Measurements from ENCODE around the gene RPL27A.

The RPL27A gene

DNA sequence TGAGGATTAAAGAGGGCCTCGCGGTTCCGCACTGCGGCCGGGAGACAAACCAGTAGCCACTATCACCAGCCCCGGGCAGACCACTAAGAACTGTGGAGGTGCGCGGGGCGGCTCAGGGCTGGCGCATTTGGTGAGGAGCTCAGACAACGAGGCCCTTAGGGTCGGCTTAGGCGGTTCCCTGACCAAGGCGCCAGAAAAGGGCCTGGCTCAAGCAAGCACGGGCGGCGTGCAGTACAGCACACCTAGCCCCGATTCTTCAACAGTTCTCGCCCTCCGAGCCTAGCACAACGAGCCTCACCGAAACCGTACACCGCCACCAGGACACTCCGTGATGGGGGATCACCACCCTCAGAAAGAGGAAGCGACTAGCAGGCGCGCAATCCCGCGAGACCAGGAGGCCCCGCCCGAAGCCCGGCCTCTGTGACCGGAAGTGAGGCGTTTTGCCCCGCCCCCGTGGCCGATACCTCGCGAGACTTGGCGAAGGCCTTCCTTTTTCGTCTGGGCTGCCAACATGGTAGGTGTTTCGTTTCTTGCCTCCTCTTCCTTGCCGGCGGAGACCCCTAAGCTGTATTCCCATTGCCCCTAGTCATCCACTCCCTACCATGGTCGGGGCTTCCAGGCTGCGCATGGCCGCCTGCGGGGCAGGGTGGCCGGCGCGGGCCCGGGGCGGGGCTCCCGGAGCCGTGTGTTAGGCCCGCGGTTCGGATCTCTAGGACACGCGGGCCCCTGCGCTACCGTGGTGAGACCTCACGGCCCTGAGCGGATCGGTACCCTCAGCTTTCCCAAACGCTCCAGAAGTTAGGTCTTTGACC, at the start of gene RPL27A, which contains the start of gene TRIM66:
RPL27A (plus strand) TSS at position 490 of the 812 bp plus-strand sequence; CDS start at position 512, 22 bp downstream.
TRIM66 (minus strand) TSS at position 363 of the 812 bp plus-strand sequence. CDS start 10,391 bp downstream, outside the sequence.
- no peak for TF ChIP-seq EZH2phosphoT487 (IDR thresholded peaks at IDR 0.05; ENCODE audit: low read depth)
- TF ChIP-seq, protein P1, sequence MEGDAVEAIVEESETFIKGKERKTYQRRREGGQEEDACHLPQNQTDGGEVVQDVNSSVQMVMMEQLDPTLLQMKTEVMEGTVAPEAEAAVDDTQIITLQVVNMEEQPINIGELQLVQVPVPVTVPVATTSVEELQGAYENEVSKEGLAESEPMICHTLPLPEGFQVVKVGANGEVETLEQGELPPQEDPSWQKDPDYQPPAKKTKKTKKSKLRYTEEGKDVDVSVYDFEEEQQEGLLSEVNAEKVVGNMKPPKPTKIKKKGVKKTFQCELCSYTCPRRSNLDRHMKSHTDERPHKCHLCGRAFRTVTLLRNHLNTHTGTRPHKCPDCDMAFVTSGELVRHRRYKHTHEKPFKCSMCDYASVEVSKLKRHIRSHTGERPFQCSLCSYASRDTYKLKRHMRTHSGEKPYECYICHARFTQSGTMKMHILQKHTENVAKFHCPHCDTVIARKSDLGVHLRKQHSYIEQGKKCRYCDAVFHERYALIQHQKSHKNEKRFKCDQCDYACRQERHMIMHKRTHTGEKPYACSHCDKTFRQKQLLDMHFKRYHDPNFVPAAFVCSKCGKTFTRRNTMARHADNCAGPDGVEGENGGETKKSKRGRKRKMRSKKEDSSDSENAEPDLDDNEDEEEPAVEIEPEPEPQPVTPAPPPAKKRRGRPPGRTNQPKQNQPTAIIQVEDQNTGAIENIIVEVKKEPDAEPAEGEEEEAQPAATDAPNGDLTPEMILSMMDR (IDR thresholded peaks at IDR 0.05; ENCODE audit: low read depth, low read length) = no peak
- peaks cover 15% of the 10 kb centered on the region for H4K20me1 ChIP-seq (ENCODE audit: insufficient read depth, low read length)
- H3K4me1 ChIP-seq (ENCODE audit: low read length) = peaks cover 41% of the 10 kb centered on the region
- peak within 1 kb of the TSS; percentile 100 for H3K9ac ChIP-seq (ENCODE audit: low read length)
- peak within 1 kb of the TSS; percentile 99 for H3K4me2 ChIP-seq (ENCODE audit: low read length)
- H3K9me3 ChIP-seq (ENCODE audit: insufficient read depth, low read length) = no peaks in the 10 kb centered on the region
- peak within 1 kb of the TSS; percentile 98 for H3K4me3 ChIP-seq (ENCODE audit: low read length)
- peak within 1 kb of the TSS; percentile 90 for H3K27ac ChIP-seq (ENCODE audit: low read length)
- H3K27me3 ChIP-seq (ENCODE audit: low read depth, low read length) = no peaks in the 10 kb centered on the region
- H3K36me3 ChIP-seq (replicated peaks; ENCODE audit: low read depth, low read length) = peaks cover 43% of the 10 kb centered on the region
- no peak within 1 kb of the TSS for H2AFZ ChIP-seq (ENCODE audit: low read depth, low read length)
- H3K79me2 ChIP-seq (ENCODE audit: low read length) = peaks cover 54% of the 10 kb centered on the region

DNA sequence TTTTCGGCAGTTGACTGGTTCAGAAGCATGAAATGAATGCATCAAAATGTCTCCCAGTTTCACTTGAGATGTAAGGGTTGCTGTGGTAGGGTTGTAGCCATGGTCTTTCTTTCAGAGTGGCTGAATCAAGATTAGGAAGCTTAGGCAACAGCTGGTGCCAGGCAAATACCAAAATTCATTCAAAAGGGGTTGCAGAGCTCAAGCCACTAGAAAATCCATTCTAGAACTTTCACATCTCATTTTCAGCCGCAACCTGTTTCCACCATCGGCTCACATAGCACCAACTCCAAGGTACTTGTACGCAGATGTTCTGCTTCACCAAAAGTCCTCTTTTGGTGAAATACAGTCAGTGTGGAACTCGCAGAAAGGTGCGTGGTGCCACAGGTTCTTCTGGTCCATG, 48.1 kb upstream of the RPL27A start:
- TF ChIP-seq, protein P1 (IDR thresholded peaks at IDR 0.05; ENCODE audit: low read depth, low read length) = no peak
- no peak for TF ChIP-seq EZH2phosphoT487 (IDR thresholded peaks at IDR 0.05; ENCODE audit: low read depth)
- Histone ChIP-seq H2AFZ (ENCODE audit: low read depth, low read length) (no peak overlapping the region), H3K9me3 (ENCODE audit: insufficient read depth, low read length) (no peaks in the 10 kb centered on the region; the same call in 1 of the 2 replicates), H3K79me2 (ENCODE audit: low read length) (no peaks in the 10 kb centered on the region), H4K20me1 (ENCODE audit: insufficient read depth, low read length) (no peaks in the 10 kb centered on the region), H3K36me3 (replicated peaks; ENCODE audit: low read depth, low read length) (peaks cover 30% of the 10 kb centered on the region), H3K4me3 (ENCODE audit: low read length) (no peak overlapping the region), H3K27ac (ENCODE audit: low read length) (no peak overlapping the region), H3K4me2 (ENCODE audit: low read length) (peak overlapping the region; percentile 22; the same call in 1 of the 2 replicates), H3K9ac (ENCODE audit: low read length) (no peak overlapping the region), H3K27me3 (ENCODE audit: low read depth, low read length) (peaks cover 5% of the 10 kb centered on the region; the same call in 1 of the 2 replicates), H3K4me1 (ENCODE audit: low read length) (peaks cover 11% of the 10 kb centered on the region)

DNA sequence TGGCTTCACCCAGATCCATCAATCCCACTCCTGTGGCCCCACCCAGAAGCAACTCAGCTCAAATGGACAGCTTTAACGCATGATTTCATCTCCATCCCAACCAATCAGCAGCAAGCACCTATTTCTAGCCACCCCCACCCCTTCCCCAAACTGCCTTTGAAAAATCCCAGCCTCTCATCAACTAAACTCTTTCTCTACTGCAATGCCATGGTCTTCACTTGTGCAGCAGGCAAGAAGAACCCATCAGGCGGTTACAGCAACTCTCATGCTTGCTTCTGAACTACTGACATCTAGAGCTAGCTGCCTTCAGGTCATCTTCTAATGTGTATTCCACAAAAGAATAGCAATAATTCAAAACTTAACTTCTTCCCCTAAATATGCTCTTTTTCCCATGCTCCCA, 46.5 kb upstream of the RPL27A start:
- Histone ChIP-seq H4K20me1 (ENCODE audit: insufficient read depth, low read length) (no peaks in the 10 kb centered on the region), H3K79me2 (ENCODE audit: low read length) (no peaks in the 10 kb centered on the region), H3K9ac (ENCODE audit: low read length) (no peak overlapping the region), H3K27me3 (ENCODE audit: low read depth, low read length) (peaks cover 5% of the 10 kb centered on the region; the same call in 1 of the 2 replicates), H3K36me3 (replicated peaks; ENCODE audit: low read depth, low read length) (peaks cover 30% of the 10 kb centered on the region), H3K4me2 (ENCODE audit: low read length) (no peak overlapping the region), H3K4me3 (ENCODE audit: low read length) (no peak overlapping the region), H3K9me3 (ENCODE audit: insufficient read depth, low read length) (no peaks in the 10 kb centered on the region; the same call in 1 of the 2 replicates), H3K27ac (ENCODE audit: low read length) (no peak overlapping the region), H2AFZ (ENCODE audit: low read depth, low read length) (no peak overlapping the region), H3K4me1 (ENCODE audit: low read length) (peaks cover 11% of the 10 kb centered on the region)
- TF ChIP-seq, protein P1 (IDR thresholded peaks at IDR 0.05; ENCODE audit: low read depth, low read length) = no peak
- no peak for TF ChIP-seq EZH2phosphoT487 (IDR thresholded peaks at IDR 0.05; ENCODE audit: low read depth)

DNA sequence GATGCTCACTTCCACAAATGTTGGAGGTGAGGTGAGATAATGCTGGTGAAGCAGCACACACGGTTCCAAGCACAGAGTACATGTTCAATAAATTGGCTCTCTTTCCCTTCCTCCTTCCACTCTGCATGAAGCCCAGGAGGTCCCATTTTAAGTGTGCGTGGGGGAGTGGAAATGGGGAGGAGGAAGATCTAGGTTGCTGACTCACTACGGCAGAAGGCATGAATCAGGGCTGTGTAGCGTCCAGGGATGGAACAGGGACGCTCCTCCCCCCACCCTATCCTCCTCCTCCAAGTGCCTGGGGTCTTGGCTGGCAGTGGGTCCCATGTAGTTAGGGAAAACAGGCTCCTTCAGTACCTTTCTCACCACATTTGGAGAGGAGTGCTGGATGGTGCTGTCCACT, 44.3 kb upstream of the RPL27A start:
- no peak overlapping the region for H3K27ac ChIP-seq (ENCODE audit: low read length)
- H3K9me3 ChIP-seq (ENCODE audit: insufficient read depth, low read length) = no peaks in the 10 kb centered on the region; the same call in 1 of the 2 replicates
- peaks cover 30% of the 10 kb centered on the region for H3K36me3 ChIP-seq (replicated peaks; ENCODE audit: low read depth, low read length)
- H3K4me2 ChIP-seq (ENCODE audit: low read length) = no peak overlapping the region
- no peak overlapping the region for H3K9ac ChIP-seq (ENCODE audit: low read length)
- no peak overlapping the region for H2AFZ ChIP-seq (ENCODE audit: low read depth, low read length)
- no peaks in the 10 kb centered on the region for H4K20me1 ChIP-seq (ENCODE audit: insufficient read depth, low read length)
- no peak for TF ChIP-seq EZH2phosphoT487 (IDR thresholded peaks at IDR 0.05; ENCODE audit: low read depth)
- TF ChIP-seq, protein P1 (IDR thresholded peaks at IDR 0.05; ENCODE audit: low read depth, low read length) = no peak
- peaks cover 5% of the 10 kb centered on the region; the same call in 1 of the 2 replicates for H3K27me3 ChIP-seq (ENCODE audit: low read depth, low read length)
- no peaks in the 10 kb centered on the region for H3K79me2 ChIP-seq (ENCODE audit: low read length)
- H3K4me3 ChIP-seq (ENCODE audit: low read length) = no peak overlapping the region
- H3K4me1 ChIP-seq (ENCODE audit: low read length) = peaks cover 11% of the 10 kb centered on the region

Measured in OCI-LY3 (cell line).